H9 (cell line): ENCODE data around the gene DCXR. TPM values are rescaled to one million over a fixed set of nuclear protein-coding genes. Genes with fewer than 3 reads are reported as not detected.

ENCODE experiments used
- DNase-seq: peaks from one replicate; pipeline ENCODE4 v3.0.0-alpha.2; 2017
- H2AFZ ChIP-seq: one replicate; pipeline ENCODE4 v1.6.1; 2013; ENCODE audit warnings: mild to moderate bottlenecking, low read length, control low read depth, moderate library complexity
- H2AK5ac ChIP-seq: 2 replicates; pipeline ENCODE4 v1.6.1; 2013; ENCODE audit warnings: low read length, control low read depth, mixed read lengths; ENCODE audit not compliant: insufficient read length
- H2BK120ac ChIP-seq: one replicate; pipeline ENCODE4 v1.6.1; 2013; ENCODE audit warnings: low read depth, mild to moderate bottlenecking, low read length, control low read depth, inconsistent platforms; ENCODE audit not compliant: poor library complexity, severe bottlenecking
- H2BK12ac ChIP-seq: 2 replicates; pipeline ENCODE4 v1.6.1; 2013; ENCODE audit warnings: low read length, control low read depth, mixed read lengths, low read depth; ENCODE audit not compliant: insufficient read length
- H2BK15ac ChIP-seq: 2 replicates; pipeline ENCODE4 v1.6.1; 2013; ENCODE audit warnings: low read depth, low read length, control low read depth
- H2BK20ac ChIP-seq: one replicate; pipeline ENCODE4 v1.6.1; 2013; ENCODE audit warnings: low read depth, mild to moderate bottlenecking, low read length, control low read depth, inconsistent platforms; ENCODE audit not compliant: poor library complexity, severe bottlenecking
- H2BK5ac ChIP-seq: 2 replicates; pipeline ENCODE4 v1.6.1; 2013; ENCODE audit warnings: low read length, control low read depth, mixed read lengths; ENCODE audit not compliant: insufficient read length
- H3K14ac ChIP-seq: 2 replicates; pipeline ENCODE4 v1.6.1; 2013; ENCODE audit warnings: low read length, control low read depth; ENCODE audit not compliant: insufficient read depth
- H3K18ac ChIP-seq: 2 replicates; pipeline ENCODE4 v1.6.1; 2013; ENCODE audit warnings: low read depth, mild to moderate bottlenecking, mixed read lengths, low read length, control low read depth; ENCODE audit not compliant: insufficient read length
- H3K23ac ChIP-seq: 2 replicates; pipeline ENCODE4 v1.6.1; 2013; ENCODE audit warnings: low read length, control low read depth, mixed read lengths, low read depth; ENCODE audit not compliant: insufficient read length
- H3K23me2 ChIP-seq: 2 replicates; pipeline ENCODE4 v1.6.1; 2013; ENCODE audit warnings: low read depth, mild to moderate bottlenecking, mixed read lengths, low read length, control low read depth; ENCODE audit not compliant: insufficient read length, poor library complexity, severe bottlenecking
- H3K27ac ChIP-seq: 2 replicates; pipeline ENCODE4 v1.5.1; 2013; ENCODE audit warnings: low read length, control low read depth, mixed read lengths, low read depth; ENCODE audit not compliant: insufficient read length
- H3K27me3 ChIP-seq: 2 replicates; pipeline ENCODE4 v1.6.1; 2013; ENCODE audit warnings: low read length, control low read depth, inconsistent platforms; ENCODE audit not compliant: insufficient read depth
- H3K4ac ChIP-seq: 2 replicates; pipeline ENCODE4 v1.6.1; 2013; ENCODE audit warnings: low read depth, mild to moderate bottlenecking, control low read depth, inconsistent platforms, low read length, moderate library complexity
- H3K4me1 ChIP-seq: 2 replicates; pipeline ENCODE4 v1.6.1; 2013; ENCODE audit warnings: low read length, control low read depth, inconsistent platforms; ENCODE audit not compliant: insufficient read depth
- H3K4me2 ChIP-seq: 2 replicates; pipeline ENCODE4 v1.6.1; 2013; ENCODE audit warnings: low read length, control low read depth, mixed read lengths; ENCODE audit not compliant: insufficient read length, insufficient read depth
- H3K56ac ChIP-seq: 2 replicates; pipeline ENCODE4 v1.6.1; 2013; ENCODE audit warnings: low read depth, mild to moderate bottlenecking, mixed read lengths, low read length, control low read depth; ENCODE audit not compliant: insufficient read length
- H3K79me1 ChIP-seq: 2 replicates; pipeline ENCODE4 v1.6.1; 2013; ENCODE audit warnings: low read depth, mild to moderate bottlenecking, moderate library complexity, low read length, control low read depth, inconsistent platforms; ENCODE audit not compliant: insufficient read depth, poor library complexity, severe bottlenecking
- H3K79me2 ChIP-seq: 2 replicates; pipeline ENCODE4 v1.6.1; 2013; ENCODE audit warnings: low read length, control low read depth, inconsistent platforms; ENCODE audit not compliant: insufficient read depth
- H3K9ac ChIP-seq: 2 replicates; pipeline ENCODE4 v1.6.1; 2013; ENCODE audit warnings: low read length, control low read depth, mixed read lengths; ENCODE audit not compliant: insufficient read length; ENCODE audit errors: extremely low read depth
- H3K9me3 ChIP-seq: one replicate; pipeline ENCODE4 v1.6.1; 2013; ENCODE audit warnings: low read depth, low read length, inconsistent platforms; ENCODE audit not compliant: control insufficient read depth
- H3T11ph ChIP-seq: one replicate; pipeline ENCODE4 v1.6.1; 2013; ENCODE audit warnings: mild to moderate bottlenecking, low read length, control low read depth, inconsistent platforms
- H4K20me1 ChIP-seq: one replicate; pipeline ENCODE4 v1.6.1; 2013; ENCODE audit not compliant: control insufficient read depth, insufficient read length, insufficient read depth
- H4K5ac ChIP-seq: 2 replicates; pipeline ENCODE4 v1.6.1; 2013; ENCODE audit warnings: low read depth, mild to moderate bottlenecking, mixed read lengths, low read length, control low read depth; ENCODE audit not compliant: insufficient read length
- H4K8ac ChIP-seq: replicated peaks from 2 replicates; pipeline ENCODE4 v1.6.1; 2013; ENCODE audit warnings: low read length, control low read depth, mixed read lengths, low read depth; ENCODE audit not compliant: insufficient read length
- H4K91ac ChIP-seq: 2 replicates; pipeline ENCODE4 v1.6.1; 2013; ENCODE audit warnings: low read depth, mild to moderate bottlenecking, moderate library complexity, mixed read lengths, low read length, control low read depth; ENCODE audit not compliant: insufficient read length
- H3K27ac Mint-ChIP-seq, 3 experiments: 2 replicates in 2 of 3; 3 replicates in 1 of 3; pipeline ENCODE4 v1.8.0; 2020 to 2021; ENCODE audit warnings: mixed read lengths in 3 of 3, mild to moderate bottlenecking in 1 of 3, moderate library complexity in 1 of 3
- H3K27me3 Mint-ChIP-seq: 2 replicates; pipeline ENCODE4 v1.8.0; 2021; ENCODE audit warnings: low read depth, mild to moderate bottlenecking, moderate library complexity, mixed read lengths
- H3K36me3 Mint-ChIP-seq, 3 experiments: 2 replicates in 2 of 3; 3 replicates in 1 of 3; pipeline ENCODE4 v1.8.0; 2020 to 2021; ENCODE audit warnings: low read depth in 3 of 3, mixed read lengths in 3 of 3; ENCODE audit not compliant: insufficient read depth in 1 of 3
- H3K4me1 Mint-ChIP-seq, 2 experiments: 2 replicates each; pipeline ENCODE4 v1.8.0; 2020; ENCODE audit warnings: mixed read lengths in 2 of 2
- H3K4me3 Mint-ChIP-seq, 2 experiments: 2 replicates in 1 of 2; 3 replicates in 1 of 2; pipeline ENCODE4 v1.8.0; 2020 to 2021; ENCODE audit warnings: mild to moderate bottlenecking in 2 of 2, mixed read lengths in 2 of 2, moderate library complexity in 1 of 2
- H3K9me3 Mint-ChIP-seq, 2 experiments: 2 replicates in 1 of 2; 3 replicates in 1 of 2; pipeline ENCODE4 v1.8.0; 2020; ENCODE audit warnings: mild to moderate bottlenecking in 2 of 2, mixed read lengths in 2 of 2, moderate library complexity in 1 of 2
- WGBS: extraction: QIAGEN DNeasy Blood & Tissue Kit; methylation state at CpG from one replicate; pipeline ENCODE4 v1.1.7; 2013; ENCODE audit warnings: missing lambda C conversion rate, low lambda C conversion rate, mixed read lengths; ENCODE audit not compliant: insufficient read length; ENCODE audit errors: extremely low coverage; 5-methylcytosine and 5-hydroxymethylcytosine counted together
- total RNA-seq: library from RNA; stranded (reverse); gene quantifications from 2 replicates; pipeline ENCODE4 v1.2.1, GENCODE V29; 2021
- TF ChIP-seq, protein P1 (sequence below): fragments of 200-600 bp; sonication (generic); conservative IDR thresholded peaks from 3 replicates; pipeline ENCODE4 v1.8.0; 2021; ENCODE audit warnings: antibody characterized with exemption, mild to moderate bottlenecking

Gene DCXR
- total RNA-seq, 1 experiment from 2014 or later: 93.6 TPM

DNA sequence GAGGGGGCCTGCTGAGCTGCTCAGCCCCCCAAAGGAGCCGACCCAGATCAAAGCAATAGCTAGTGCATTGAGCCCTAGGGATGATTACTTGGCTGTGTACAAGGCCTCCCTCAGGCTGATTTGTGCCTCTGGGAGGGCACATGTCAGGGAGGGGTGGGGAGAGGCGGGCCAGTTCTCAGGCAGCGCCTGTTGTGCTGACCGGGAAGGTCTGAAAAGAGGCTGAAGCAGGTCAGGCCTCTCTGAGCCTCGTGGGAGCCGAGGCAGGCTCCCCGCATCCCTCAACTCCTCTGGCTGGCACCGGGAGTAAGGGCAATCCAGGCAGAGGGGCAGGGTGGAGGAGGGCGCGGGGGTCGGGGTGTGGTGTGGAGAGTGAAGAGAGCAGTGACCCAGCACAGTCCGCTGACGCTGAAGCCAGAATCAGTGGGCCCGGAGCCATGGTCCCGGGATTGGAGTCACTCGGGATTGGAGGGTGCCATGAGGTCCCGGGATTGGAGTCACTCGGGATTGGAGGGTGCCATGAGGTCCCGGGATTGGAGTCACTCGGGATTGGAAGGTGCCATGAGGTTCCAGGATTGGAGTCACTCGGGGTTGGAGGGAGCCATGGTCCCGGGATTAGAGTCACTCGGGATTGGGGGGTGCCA lies 3.0 kb downstream of the DCXR start:
- Histone ChIP-seq H3K4me1 (no peaks in the 10 kb centered on the region), H3K18ac (no peak overlapping the region), H3K79me1 (no peaks in the 10 kb centered on the region), H3K23me2 (peaks cover 8% of the 10 kb centered on the region), H2AK5ac (no peak overlapping the region), H2BK120ac (no peak overlapping the region), H3T11ph (no peak overlapping the region), H4K20me1 (no peaks in the 10 kb centered on the region), H2BK15ac (no peak overlapping the region), H2AFZ (no peak overlapping the region), H3K23ac (no peak overlapping the region), H3K4me2 (no peak overlapping the region), H3K79me2 (no peaks in the 10 kb centered on the region), H3K9ac (no peak overlapping the region), H2BK5ac (no peak overlapping the region), H4K8ac (no peak overlapping the region), H4K91ac (no peak overlapping the region), H3K14ac (no peak overlapping the region), H3K4ac (no peak overlapping the region), H4K5ac (no peak overlapping the region), H2BK20ac (no peak overlapping the region), H3K9me3 (no peaks in the 10 kb centered on the region), H3K27ac (no peak overlapping the region), H2BK12ac (no peak overlapping the region), H3K56ac (no peak overlapping the region), H3K27me3 (no peaks in the 10 kb centered on the region; the same call in 1 of the 2 replicates)
- H3K4me3 Mint-ChIP-seq: peak overlapping the region in 1 of 2 experiments; percentile 62; a peak in 1 of 5 replicates
- TF ChIP-seq, protein P1, sequence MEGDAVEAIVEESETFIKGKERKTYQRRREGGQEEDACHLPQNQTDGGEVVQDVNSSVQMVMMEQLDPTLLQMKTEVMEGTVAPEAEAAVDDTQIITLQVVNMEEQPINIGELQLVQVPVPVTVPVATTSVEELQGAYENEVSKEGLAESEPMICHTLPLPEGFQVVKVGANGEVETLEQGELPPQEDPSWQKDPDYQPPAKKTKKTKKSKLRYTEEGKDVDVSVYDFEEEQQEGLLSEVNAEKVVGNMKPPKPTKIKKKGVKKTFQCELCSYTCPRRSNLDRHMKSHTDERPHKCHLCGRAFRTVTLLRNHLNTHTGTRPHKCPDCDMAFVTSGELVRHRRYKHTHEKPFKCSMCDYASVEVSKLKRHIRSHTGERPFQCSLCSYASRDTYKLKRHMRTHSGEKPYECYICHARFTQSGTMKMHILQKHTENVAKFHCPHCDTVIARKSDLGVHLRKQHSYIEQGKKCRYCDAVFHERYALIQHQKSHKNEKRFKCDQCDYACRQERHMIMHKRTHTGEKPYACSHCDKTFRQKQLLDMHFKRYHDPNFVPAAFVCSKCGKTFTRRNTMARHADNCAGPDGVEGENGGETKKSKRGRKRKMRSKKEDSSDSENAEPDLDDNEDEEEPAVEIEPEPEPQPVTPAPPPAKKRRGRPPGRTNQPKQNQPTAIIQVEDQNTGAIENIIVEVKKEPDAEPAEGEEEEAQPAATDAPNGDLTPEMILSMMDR: no peak
- WGBS: no CpG with 5 or more reads among the region's 23 CpGs
- 0 out of 7 replicates have a peak overlapping the region, but pooled peaks of 1 of the 3 experiments have one; percentile 47 for H3K27ac Mint-ChIP-seq
- H3K27me3 Mint-ChIP-seq: peaks cover 10% of the 10 kb centered on the region
- no peaks in the 10 kb centered on the region for H3K9me3 Mint-ChIP-seq
- H3K36me3 Mint-ChIP-seq: peaks cover 8 to 18% (median 15%) of the 10 kb centered on the region in 3 experiments; a peak in 6 of 7 replicates
- peaks cover 7 to 24% of the 10 kb centered on the region in 2 experiments for H3K4me1 Mint-ChIP-seq
- peak; percentile 76 for DNase-seq
